GM12872 (cell line): Measurements from ENCODE around the gene SIRT5.

ENCODE experiments used
- TF ChIP-seq, protein P1 (sequence below): IDR thresholded peaks from 3 replicates; pipeline ENCODE4 v1.5.1; 2011; ENCODE audit warnings: low read depth, mild to moderate bottlenecking, low read length, moderate library complexity; ENCODE audit not compliant: insufficient read depth

The SIRT5 gene

DNA sequence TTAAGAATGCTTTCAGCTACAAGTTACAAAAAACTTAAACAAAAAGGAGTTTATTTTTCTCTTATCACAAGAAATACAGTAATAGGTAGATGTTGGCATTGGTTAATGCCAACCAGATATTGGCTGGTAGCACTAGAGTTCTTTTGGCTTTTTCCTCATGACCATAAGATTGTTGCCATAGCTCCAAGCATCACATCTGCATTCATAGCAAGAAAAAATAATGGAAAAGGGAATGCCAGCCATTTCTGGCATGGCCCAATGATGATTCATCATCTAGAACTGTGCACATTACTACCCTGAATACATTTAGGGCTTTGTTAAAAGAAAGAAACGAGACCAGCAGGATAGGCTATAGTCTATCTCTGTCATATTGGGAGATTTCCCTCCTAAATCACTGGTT lies 20.8 kb upstream of the SIRT5 start:
- TF ChIP-seq, protein P1, sequence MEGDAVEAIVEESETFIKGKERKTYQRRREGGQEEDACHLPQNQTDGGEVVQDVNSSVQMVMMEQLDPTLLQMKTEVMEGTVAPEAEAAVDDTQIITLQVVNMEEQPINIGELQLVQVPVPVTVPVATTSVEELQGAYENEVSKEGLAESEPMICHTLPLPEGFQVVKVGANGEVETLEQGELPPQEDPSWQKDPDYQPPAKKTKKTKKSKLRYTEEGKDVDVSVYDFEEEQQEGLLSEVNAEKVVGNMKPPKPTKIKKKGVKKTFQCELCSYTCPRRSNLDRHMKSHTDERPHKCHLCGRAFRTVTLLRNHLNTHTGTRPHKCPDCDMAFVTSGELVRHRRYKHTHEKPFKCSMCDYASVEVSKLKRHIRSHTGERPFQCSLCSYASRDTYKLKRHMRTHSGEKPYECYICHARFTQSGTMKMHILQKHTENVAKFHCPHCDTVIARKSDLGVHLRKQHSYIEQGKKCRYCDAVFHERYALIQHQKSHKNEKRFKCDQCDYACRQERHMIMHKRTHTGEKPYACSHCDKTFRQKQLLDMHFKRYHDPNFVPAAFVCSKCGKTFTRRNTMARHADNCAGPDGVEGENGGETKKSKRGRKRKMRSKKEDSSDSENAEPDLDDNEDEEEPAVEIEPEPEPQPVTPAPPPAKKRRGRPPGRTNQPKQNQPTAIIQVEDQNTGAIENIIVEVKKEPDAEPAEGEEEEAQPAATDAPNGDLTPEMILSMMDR: no peak

GRCh38 chr6:13554929-13555333 lies 19.5 kb upstream of the SIRT5 start:
- TF ChIP-seq, protein P1: no peak

DNA sequence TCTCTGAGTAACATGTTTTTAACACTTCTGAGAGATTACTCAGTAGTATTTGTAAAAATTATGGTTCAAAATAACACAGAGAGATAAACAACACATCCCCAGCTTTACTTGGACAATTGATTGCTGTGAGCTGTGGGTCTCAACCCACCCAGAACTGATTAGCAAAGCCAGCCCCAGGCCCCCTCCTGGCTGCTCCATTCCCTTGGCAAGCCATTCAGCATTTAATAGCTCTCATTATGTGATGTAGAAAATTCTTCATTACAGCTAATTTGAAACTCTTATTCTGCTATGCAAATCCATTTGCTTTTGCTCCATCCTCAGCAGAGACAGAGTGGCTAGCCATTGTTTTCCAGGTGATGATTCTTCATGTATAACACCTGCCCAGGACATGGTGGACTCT lies 16.6 kb upstream of the SIRT5 start:
- TF ChIP-seq, protein P1: no peak

DNA sequence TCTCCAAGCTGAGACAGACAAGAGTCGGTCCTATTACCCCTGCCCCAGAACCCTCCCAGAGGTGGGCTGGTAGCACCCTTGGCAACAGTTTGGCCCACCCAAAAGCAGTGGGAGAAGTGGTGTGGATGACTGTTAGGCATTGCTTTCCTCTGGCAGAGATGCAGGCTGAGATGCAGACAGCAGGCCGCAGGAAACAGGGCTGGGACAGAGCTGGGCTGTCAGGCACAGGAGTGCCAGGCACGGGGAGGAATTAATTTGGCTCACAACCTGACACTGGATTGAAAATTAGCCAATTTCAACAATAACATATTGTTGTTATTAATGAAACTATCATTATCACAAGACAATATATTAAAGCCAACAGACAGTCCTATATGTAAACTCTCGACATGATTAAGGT lies 15.7 kb upstream of the SIRT5 start:
- TF ChIP-seq, protein P1: no peak

GRCh38 chr6:13559251-13559650 lies 15.2 kb upstream of the SIRT5 start:
- TF ChIP-seq, protein P1: no peak

- TF ChIP-seq, protein P1: no peak
Observed at GRCh38 chr6:13559968-13560650, 14.3 kb upstream of the SIRT5 start.

DNA sequence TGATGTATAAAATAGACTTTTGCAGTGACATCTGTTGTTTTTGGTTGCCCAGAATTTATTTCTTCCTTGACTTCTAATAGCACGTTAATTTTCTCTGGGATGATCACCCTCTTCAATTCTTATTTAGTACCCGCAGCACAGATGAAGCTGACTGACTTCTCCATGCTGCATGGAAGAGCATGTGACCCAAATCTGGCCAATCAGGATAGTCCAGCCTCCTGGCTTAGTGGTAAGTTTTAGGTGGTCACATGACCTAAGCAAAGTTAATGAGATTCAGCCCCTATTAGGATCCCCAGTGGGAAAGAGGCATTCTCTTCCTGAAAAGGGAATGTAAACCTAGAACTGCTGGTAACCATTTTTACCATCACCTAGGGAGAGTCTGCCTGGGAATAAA lies 13.8 kb upstream of the SIRT5 start:
- TF ChIP-seq, protein P1: no peak
